IMR-90 (cell line): ENCODE measurements around the gene FNDC3A. TPM values are rescaled to one million over a fixed set of nuclear protein-coding genes. Genes with fewer than 3 reads are reported as not detected.

Experiments used
- ATAC-seq: fragments of 200-7000 bp; cut with Tn5 transposase; 2 replicates; pipeline ENCODE4 v1.9.1; 2020; ENCODE audit warnings: low read depth, mild to moderate bottlenecking, moderate library complexity
- BruUV-seq: library from RNA; stranded (reverse); fragments of 400-500 nt; replicated peaks from 2 replicates; lab custom pipeline; 2021; lab: Mats Ljungman, UMichigan
- CTCF ChIA-PET: fragments of 300-600 bp; formaldehyde crosslinking; extraction: SDS; loops from one replicate; lab custom pipeline; 2021; ENCODE audit warnings: antibody characterized with exemption; lab: Yijun Ruan, JAX
- POLR2A ChIA-PET: fragments of 300-600 bp; sonication (Branson Sonifier 250); formaldehyde crosslinking; loops from one replicate; lab custom pipeline; 2022; ENCODE audit warnings: antibody characterized with exemption; ENCODE audit not compliant: unreplicated experiment; lab: Charles Lee
- DNase-seq: peaks from one replicate; pipeline ENCODE4 v3.0.0; 2013
- H2AFZ ChIP-seq: replicated peaks from 2 replicates; pipeline ENCODE3; 2013; ENCODE audit warnings: low read length, mild to moderate bottlenecking; ENCODE audit not compliant: poor library complexity
- H2AK5ac ChIP-seq: 2 replicates; pipeline ENCODE4 v1.6.1; 2013; ENCODE audit warnings: low read depth, low read length, inconsistent platforms
- H2AK9ac ChIP-seq: replicated peaks from 2 replicates; pipeline ENCODE3; 2013; ENCODE audit warnings: mild to moderate bottlenecking, low read depth, low read length, moderate library complexity; ENCODE audit not compliant: poor library complexity
- H2BK120ac ChIP-seq: 2 replicates; pipeline ENCODE4 v1.6.1; 2013; ENCODE audit warnings: low read depth, low read length, inconsistent platforms
- H2BK15ac ChIP-seq: 3 replicates; pipeline ENCODE4 v1.6.1; 2013; ENCODE audit warnings: low read depth, low read length, inconsistent platforms
- H2BK20ac ChIP-seq: 2 replicates; pipeline ENCODE4 v1.6.1; 2013; ENCODE audit warnings: low read depth, mild to moderate bottlenecking, inconsistent platforms, low read length, moderate library complexity
- H2BK5ac ChIP-seq: 2 replicates; pipeline ENCODE4 v1.6.1; 2013; ENCODE audit warnings: mild to moderate bottlenecking, low read depth, low read length, inconsistent platforms; ENCODE audit not compliant: poor library complexity, severe bottlenecking
- H3K14ac ChIP-seq: replicated peaks from 2 replicates; pipeline ENCODE4 v1.6.1; 2013; ENCODE audit warnings: low read depth, low read length, inconsistent platforms
- H3K18ac ChIP-seq: 2 replicates; pipeline ENCODE4 v1.6.1; 2013; ENCODE audit warnings: low read depth, low read length, control low read depth
- H3K23ac ChIP-seq: 2 replicates; pipeline ENCODE4 v1.6.1; 2013; ENCODE audit warnings: low read depth, low read length, inconsistent platforms
- H3K27ac ChIP-seq: 2 replicates; pipeline ENCODE4 v1.5.1; 2013; ENCODE audit warnings: mild to moderate bottlenecking, control low read depth, low read length; ENCODE audit not compliant: insufficient read depth
- H3K27me3 ChIP-seq: 2 replicates; pipeline ENCODE4 v1.6.1; 2013; ENCODE audit warnings: low read length; ENCODE audit not compliant: control insufficient read depth, insufficient read depth
- H3K36me3 ChIP-seq: 2 replicates; pipeline ENCODE4 v1.6.1; 2013; ENCODE audit warnings: low read length, mixed read lengths; ENCODE audit not compliant: control insufficient read depth, insufficient read depth
- H3K4ac ChIP-seq: 2 replicates; pipeline ENCODE4 v1.6.1; 2013; ENCODE audit warnings: low read depth, low read length, inconsistent platforms
- H3K4me1 ChIP-seq: 2 replicates; pipeline ENCODE4 v1.6.1; 2013; ENCODE audit warnings: low read length, mixed read lengths; ENCODE audit not compliant: control insufficient read depth, insufficient read depth
- H3K4me2 ChIP-seq: 2 replicates; pipeline ENCODE4 v1.6.1; 2013; ENCODE audit warnings: low read depth, mild to moderate bottlenecking, control low read depth, low read length, moderate library complexity
- H3K4me3 ChIP-seq: 2 replicates; pipeline ENCODE4 v1.5.1; 2013; ENCODE audit warnings: low read depth, mild to moderate bottlenecking, control low read depth, low read length, moderate library complexity; ENCODE audit not compliant: insufficient read depth
- H3K56ac ChIP-seq: 2 replicates; pipeline ENCODE4 v1.6.1; 2013; ENCODE audit warnings: low read length, inconsistent platforms; ENCODE audit not compliant: insufficient read depth; ENCODE audit errors: extremely low read depth
- H3K79me1 ChIP-seq, 2 experiments: 2 replicates each; pipeline ENCODE4 v1.6.1; 2013; ENCODE audit warnings: low read length in 2 of 2, inconsistent platforms in 1 of 2, low read depth in 1 of 2
- H3K9ac ChIP-seq: 2 replicates; pipeline ENCODE4 v1.6.1; 2013; ENCODE audit warnings: low read depth, low read length, control low read depth
- H3K9me1 ChIP-seq: 2 replicates; pipeline ENCODE4 v1.6.1; 2013; ENCODE audit warnings: low read length, inconsistent platforms; ENCODE audit not compliant: insufficient read depth
- H3K9me3 ChIP-seq: 2 replicates; pipeline ENCODE4 v1.6.1; 2013; ENCODE audit warnings: low read length; ENCODE audit not compliant: control insufficient read depth, insufficient read depth
- H4K20me1 ChIP-seq: 2 replicates; pipeline ENCODE4 v1.6.1; 2013; ENCODE audit warnings: low read length, inconsistent platforms; ENCODE audit not compliant: insufficient read depth
- H4K5ac ChIP-seq: 2 replicates; pipeline ENCODE4 v1.6.1; 2013; ENCODE audit warnings: mild to moderate bottlenecking, low read depth, low read length, control low read depth
- H4K8ac ChIP-seq, 2 experiments: 2 replicates each; pipeline ENCODE4 v1.6.1; 2013; ENCODE audit warnings: low read depth in 2 of 2, low read length in 2 of 2, control low read depth in 1 of 2, inconsistent platforms in 1 of 2
- H4K91ac ChIP-seq: 2 replicates; pipeline ENCODE4 v1.6.1; 2013; ENCODE audit warnings: low read depth, low read length, inconsistent platforms; ENCODE audit not compliant: insufficient read depth
- BHLHE40 ChIP-seq: fragments of 150-350 bp; IDR thresholded peaks from 2 replicates; pipeline ENCODE4 v1.6.1; 2016; ENCODE audit warnings: mild to moderate bottlenecking, low read depth, low read length
- CEBPB ChIP-seq: IDR thresholded peaks from 2 replicates; pipeline ENCODE4 v1.6.1; 2012; ENCODE audit warnings: low read depth, low read length, improper control_type of control experiment
- MXI1 ChIP-seq: IDR thresholded peaks from 2 replicates; pipeline ENCODE4 v1.6.1; 2012; ENCODE audit warnings: low read depth, mild to moderate bottlenecking, low read length, moderate library complexity, borderline replicate concordance
- POLR2A ChIP-seq: IDR thresholded peaks from 2 replicates; pipeline ENCODE4 v1.6.1; 2012; ENCODE audit warnings: mild to moderate bottlenecking, low read depth, low read length
- RAD21 ChIP-seq: IDR thresholded peaks from 2 replicates; pipeline ENCODE4 v1.6.1; 2012; ENCODE audit warnings: low read length, improper control_type of control experiment
- RCOR1 ChIP-seq: IDR thresholded peaks from 2 replicates; pipeline ENCODE4 v1.6.1; 2012; ENCODE audit warnings: mild to moderate bottlenecking, low read length, improper control_type of control experiment; ENCODE audit not compliant: insufficient replicate concordance
- WGBS, 2 experiments: methylation state at CpG; one replicate each; pipeline versions ENCODE4 v1.1.5 to v1.1.7; 2013; ENCODE audit warnings: missing lambda C conversion rate in 2 of 2; ENCODE audit not compliant: insufficient read length in 1 of 2; ENCODE audit errors: extremely low coverage in 2 of 2; 5-methylcytosine and 5-hydroxymethylcytosine counted together
- dilution Hi-C: fragments of 300-500 bp; cut with HindIII; formaldehyde crosslinking; loops from one replicate; pipeline ENCODE4 v1.14.3; 2018; ENCODE audit warnings: low sequenced_read_pairs; ENCODE audit not compliant: unreplicated experiment
- in situ Hi-C: fragments of 300-500 bp; cut with MboI; formaldehyde crosslinking; loops from 3 replicates; pipeline ENCODE4 v1.14.3; 2019; ENCODE audit warnings: low sequenced_read_pairs, inconsistent platforms, mixed read lengths
- intact Hi-C: fragments of 100-400 bp; cut with micrococcal nuclease; formaldehyde crosslinking; loops from 2 replicates; pipeline ENCODE4 v1.10.0; 2022
- polyA plus RNA-seq, 3 experiments: library from polyadenylated mRNA; depleted of rRNA; stranded (reverse); fragments of >200 nt; gene quantifications; 2 replicates each; pipeline ENCODE4 v1.2.3, GENCODE V29; 2012; ENCODE audit warnings: low replicate concordance in 1 of 3
- total RNA-seq: library from RNA; depleted of rRNA; stranded (reverse); fragments of >200 nt; gene quantifications from 2 replicates; pipeline ENCODE4 v1.2.3, GENCODE V29; 2012
- TF ChIP-seq, protein P1 (sequence below): fragments of 150-350 bp; IDR thresholded peaks from 2 replicates; pipeline ENCODE4 v1.6.1; 2016; ENCODE audit warnings: low read depth, mild to moderate bottlenecking, low read length, moderate library complexity, borderline replicate concordance

Gene FNDC3A
- total and polyA plus RNA-seq, 2 of the 4 experiments (the other 2 are of a cell fraction): 29.2 to 60.4 TPM

DNA sequence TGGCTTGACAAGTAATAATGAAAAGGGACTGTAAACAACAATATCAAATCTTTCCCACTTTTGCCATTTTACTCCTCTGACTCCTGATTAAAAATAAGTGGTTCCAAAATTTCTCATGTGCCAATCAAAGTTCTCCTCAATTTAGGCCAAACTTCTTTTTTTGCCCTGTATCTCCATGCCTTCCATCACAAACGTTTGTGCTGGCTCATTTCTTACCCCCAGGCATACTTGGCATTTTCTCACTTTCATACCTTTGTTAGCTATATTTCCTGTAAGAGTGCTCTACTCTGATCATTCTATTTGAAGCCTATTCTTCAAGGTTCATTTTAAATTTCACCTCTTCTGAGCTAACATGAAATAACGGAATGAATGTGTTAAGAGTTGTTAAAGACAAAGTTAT is 10.0 kb upstream of the FNDC3A start:
- WGBS, 2 experiments: 100% methylated on average over 1 of the region's 2 CpGs; no CpG with 5 or more reads in 1 of the 2 experiments
- no peak overlapping the region for H2AK5ac ChIP-seq
- H3K79me1 ChIP-seq: no peaks in the 10 kb centered on the region
- H3K14ac ChIP-seq: no peak overlapping the region
- no peak for ATAC-seq
- BruUV-seq: no TSS peak
- no peak overlapping the region for H3K4me2 ChIP-seq
- H3K36me3 ChIP-seq: no peaks in the 10 kb centered on the region
- H4K8ac ChIP-seq: no peak overlapping the region
- no peaks in the 10 kb centered on the region for H4K20me1 ChIP-seq
- H3K56ac ChIP-seq: no peak overlapping the region
- H2BK120ac ChIP-seq: no peak overlapping the region
- no peak overlapping the region for H3K4me3 ChIP-seq
- H2AFZ ChIP-seq: no peak overlapping the region
- no peak overlapping the region for H3K27ac ChIP-seq
- H3K4ac ChIP-seq: no peak overlapping the region
- no peak overlapping the region for H3K23ac ChIP-seq
- H3K9ac ChIP-seq: no peak overlapping the region
- in situ Hi-C loops (no loop called here), intact Hi-C loops (no loop called here), dilution Hi-C loops (no loop called here)
- no peak for DNase-seq
- no peaks in the 10 kb centered on the region for H3K9me1 ChIP-seq
- H2BK20ac ChIP-seq: no peak overlapping the region
- TF ChIP-seq MXI1 (no peak), RAD21 (no peak), POLR2A (no peak), RCOR1 (no peak), CEBPB (no peak), BHLHE40 (no peak)
- TF ChIP-seq, protein P1, sequence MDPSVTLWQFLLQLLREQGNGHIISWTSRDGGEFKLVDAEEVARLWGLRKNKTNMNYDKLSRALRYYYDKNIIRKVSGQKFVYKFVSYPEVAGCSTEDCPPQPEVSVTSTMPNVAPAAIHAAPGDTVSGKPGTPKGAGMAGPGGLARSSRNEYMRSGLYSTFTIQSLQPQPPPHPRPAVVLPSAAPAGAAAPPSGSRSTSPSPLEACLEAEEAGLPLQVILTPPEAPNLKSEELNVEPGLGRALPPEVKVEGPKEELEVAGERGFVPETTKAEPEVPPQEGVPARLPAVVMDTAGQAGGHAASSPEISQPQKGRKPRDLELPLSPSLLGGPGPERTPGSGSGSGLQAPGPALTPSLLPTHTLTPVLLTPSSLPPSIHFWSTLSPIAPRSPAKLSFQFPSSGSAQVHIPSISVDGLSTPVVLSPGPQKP: no peak
- H3K18ac ChIP-seq: no peak overlapping the region
- H3K9me3 ChIP-seq: no peaks in the 10 kb centered on the region
- H2BK5ac ChIP-seq: no peak overlapping the region
- no peak overlapping the region for H4K5ac ChIP-seq
- no peak overlapping the region for H4K91ac ChIP-seq
- no peak overlapping the region for H2BK15ac ChIP-seq
- no peaks in the 10 kb centered on the region for H3K27me3 ChIP-seq
- POLR2A ChIA-PET: no interaction called here
- H3K4me1 ChIP-seq: no peaks in the 10 kb centered on the region
- CTCF ChIA-PET: no interaction called here
- H2AK9ac ChIP-seq: no peak overlapping the region
